HuH-7 (cell line): ENCODE data around the gene ATP5MC3.

Source experiments
- DNase-seq: peaks from one replicate; pipeline ENCODE4 v3.0.0; 2011; ENCODE audit warnings: low spot score

ATP5MC3 gene

DNA sequence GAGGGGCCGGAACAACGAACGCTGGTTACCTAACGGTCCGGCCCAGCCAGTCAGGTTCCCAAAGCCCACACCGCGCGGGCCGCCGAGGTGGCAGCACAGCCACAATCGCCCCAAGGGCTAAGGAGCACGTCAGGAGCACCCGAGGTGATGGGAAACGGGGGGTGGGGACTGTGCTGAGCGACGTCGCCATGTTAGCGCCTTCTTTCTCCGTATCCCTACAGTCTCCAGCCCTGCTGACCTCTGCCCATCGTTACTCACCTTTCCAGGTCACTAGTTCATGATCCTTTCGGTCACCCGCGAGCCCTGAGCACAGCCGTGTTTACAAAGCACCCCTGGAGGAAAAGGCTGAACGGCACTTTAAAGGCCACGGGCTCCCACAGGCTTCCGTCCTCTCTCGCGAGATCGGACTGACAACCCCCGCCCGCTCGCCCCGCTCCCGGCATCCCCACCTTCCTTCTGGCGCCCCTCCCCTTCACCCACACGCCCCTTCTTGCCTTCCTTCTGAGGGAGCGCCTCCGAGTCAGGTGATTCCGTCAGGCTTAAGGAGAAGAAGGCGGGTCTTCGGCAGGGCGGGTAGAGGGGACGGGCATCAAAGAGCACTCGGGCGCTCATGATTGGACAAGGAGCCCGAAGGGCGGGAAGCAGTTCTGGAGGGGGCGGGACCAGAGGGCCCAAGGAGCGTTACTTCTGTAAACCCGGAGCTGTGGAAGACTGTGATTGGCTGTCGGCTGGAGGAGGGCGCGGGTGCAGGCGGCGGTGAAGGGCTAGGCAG, 13.5 kb downstream of the ATP5MC3 start, which contains the start of gene ATF2:
Gene ATF2, minus strand, starts transcription at position 412 of the 772 bp plus-strand sequence. CDS start 31,760 bp downstream, outside the sequence.
- peak; percentile 82 for DNase-seq

DNA sequence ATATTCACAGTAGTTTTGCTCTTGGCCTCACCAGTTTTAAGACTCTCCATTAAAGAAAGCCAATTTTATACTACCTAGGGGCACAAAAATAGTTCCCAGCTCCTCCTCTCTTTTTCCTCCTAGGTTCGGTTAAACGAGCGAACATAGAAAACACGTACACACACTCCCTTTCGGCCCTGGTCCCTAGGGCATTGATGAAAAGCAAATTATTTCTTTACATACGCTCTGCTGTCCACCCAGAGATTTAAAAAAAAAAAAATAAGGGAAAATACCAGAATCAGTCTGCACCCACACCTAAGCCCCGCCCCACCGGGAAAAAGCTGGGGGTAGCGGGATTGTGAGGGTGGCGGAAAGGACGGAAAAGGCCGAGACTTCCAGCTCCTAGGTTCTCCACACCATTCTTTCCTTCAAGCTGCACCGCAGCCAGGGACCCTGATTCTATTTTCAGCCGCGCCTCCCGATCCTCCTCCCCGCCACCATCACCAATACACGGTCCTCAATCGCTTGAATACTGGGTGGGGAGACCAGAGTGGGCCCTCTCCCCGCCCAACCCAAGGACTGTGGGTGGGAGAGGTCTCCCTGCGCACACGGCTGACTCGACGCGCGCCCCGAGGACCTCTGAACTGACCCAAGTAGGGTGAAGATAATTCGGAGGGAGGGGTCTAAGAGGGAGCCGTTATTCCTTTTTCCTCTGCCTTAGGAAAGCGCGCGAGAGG, 14.3 kb downstream of the ATP5MC3 start:
- peak; percentile 15 for DNase-seq

DNA sequence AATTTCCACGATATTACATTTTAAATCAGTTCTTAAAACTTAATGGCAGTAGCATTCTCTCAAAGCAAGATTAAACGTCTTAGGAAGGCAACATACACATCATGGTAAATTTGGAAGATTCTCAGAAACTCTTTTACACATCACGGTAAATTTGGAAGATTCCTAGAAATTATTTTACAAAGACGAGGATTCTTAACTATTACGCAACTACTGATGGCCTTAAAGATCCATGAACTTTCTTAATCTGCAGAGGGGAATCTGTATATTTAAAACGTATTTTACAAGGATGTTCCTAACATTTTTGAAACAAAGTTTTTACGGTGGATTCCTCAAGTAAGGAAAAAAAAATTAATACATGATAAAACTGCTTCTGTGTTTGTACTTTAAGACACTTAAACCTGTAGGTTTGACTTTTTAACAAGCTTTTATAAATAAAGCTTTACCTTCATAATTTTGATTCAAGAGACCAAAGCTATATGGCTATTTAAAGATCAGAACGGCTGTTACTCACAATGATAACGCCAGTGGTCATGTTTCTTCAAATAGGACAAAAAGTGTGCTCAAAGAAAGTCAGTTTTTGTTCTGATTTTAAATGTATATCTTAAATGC, 15.2 kb downstream of the ATP5MC3 start:
- no peak for DNase-seq

DNA sequence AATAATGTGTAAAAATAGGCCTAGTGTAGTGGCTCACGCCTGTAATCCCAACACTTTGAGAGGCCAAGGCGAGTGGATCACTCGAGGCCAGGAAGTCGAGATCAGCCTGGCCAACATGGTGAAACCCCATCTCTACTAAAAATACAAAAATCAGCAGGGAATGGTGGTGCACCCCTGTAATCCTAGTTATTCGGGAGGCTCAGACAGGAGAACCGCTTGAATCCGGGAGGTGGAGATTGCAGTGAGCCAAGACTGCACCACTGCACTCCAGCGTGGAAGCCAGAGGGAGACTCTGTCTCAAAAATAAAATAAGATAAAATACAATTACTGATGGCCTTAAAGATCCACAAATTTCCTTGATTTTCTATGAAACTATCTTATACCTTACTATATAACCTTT, 17.3 kb downstream of the ATP5MC3 start:
- DNase-seq: no peak

GRCh38 chr2:175158894-175159293, 22.6 kb downstream of the ATP5MC3 start:
- DNase-seq: no peak

- no peak for DNase-seq
Observed at GRCh38 chr2:175156534-175156933, 25.0 kb downstream of the ATP5MC3 start.

GRCh38 chr2:175154661-175155082, 26.8 kb downstream of the ATP5MC3 start:
- no peak for DNase-seq

DNA sequence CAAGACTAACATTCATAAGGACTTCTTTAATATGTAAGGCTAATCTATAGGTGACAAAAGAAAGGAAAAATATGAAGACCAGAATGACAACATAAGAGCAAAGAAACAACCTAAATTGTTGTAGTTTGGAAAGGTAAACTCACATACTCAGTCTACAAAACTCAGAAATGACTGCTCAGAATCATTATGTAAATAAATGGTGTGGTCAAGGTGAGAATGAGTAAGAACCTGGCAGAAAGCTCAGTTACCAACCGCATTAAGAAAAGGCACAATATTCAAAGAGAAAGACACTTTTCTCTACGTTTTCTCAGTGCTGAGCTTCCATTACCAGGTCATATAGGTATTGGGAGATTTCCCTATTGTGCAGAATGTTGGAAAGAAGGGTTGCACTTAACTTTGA, 29.3 kb downstream of the ATP5MC3 start:
- DNase-seq: no peak

- no peak for DNase-seq
Observed at GRCh38 chr2:175151791-175152190, 29.7 kb downstream of the ATP5MC3 start.

DNA sequence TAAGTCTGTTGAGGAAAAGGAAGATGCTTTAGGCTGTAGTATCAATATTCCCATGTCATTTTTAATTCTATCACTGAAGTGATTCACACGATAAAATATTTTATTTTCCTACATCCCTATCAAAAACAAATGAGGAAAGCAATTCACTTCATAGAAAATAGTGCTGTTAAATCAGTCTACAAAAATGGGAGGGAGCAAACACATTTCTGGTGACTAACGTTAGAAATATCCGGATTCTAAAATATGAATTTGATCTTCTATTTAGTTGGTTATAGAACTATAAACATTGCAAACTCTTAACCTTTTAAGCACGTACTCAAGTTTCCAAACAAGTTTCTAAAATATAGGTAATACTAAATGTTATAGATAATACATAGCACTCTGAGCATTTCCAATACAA, 34.3 kb downstream of the ATP5MC3 start:
- DNase-seq: no peak

GRCh38 chr2:175143678-175144077, 37.8 kb downstream of the ATP5MC3 start:
- DNase-seq: no peak

GRCh38 chr2:175143191-175143590, 38.3 kb downstream of the ATP5MC3 start:
- DNase-seq: no peak

DNA sequence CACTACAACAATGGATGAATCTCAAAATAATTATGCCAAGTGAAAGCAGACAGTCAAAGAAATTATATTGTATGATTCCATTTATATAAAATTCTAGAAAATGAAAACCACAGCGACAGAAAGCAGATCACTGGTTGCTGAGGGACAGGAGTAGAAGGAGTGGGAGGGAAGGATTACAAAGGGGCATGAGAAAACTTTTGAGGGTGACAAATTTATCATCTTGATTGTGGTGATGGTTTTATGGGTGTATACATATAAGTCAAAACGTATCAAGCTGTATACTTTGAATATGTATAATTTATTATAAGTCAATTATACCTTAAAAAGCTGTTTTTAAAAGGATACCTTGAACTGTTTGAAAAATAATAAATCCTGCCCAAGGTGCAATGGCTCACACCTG, 41.2 kb downstream of the ATP5MC3 start:
- DNase-seq: no peak

- no peak for DNase-seq
Observed at GRCh38 chr2:175137793-175138192, 43.7 kb downstream of the ATP5MC3 start.

DNA sequence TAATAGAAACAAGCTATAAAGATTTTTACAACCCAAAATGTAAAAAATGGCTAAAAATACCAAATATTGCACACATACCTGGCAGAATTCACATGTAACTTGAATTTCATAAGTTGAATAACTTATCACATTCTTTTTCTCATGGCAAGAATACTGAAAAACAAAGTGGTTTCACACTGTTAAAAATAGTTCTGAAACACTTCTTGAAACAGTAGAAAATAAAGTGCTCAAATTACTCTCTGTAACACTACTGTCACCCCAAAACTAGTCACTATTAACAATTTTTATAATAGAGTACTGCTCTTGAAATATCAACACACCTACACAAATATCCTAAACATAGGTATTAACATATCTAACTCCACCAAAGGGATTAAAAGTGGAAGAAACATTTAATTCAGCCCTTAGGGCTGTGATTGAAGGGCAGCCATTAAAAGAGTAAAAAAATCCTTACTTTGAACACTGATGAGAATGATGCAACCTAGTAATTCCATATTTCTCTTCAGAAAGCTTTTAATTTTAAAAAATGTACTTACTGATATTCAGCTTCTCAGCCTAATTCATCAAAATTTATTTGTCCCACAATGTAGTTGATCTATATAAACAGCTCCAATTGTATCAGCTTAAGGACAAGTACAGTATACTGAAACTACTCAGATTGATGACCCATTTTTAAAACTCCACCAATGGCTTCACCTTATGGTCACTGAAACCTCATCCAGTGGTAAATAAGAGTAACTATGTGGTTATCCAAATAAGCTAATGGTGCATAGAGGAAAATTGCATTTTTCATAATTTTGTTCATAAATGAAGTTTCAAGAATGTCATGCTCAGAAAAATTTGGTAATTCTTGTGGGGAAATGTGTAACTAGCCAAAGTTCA, 44.9 kb downstream of the ATP5MC3 start:
- DNase-seq: no peak

DNA sequence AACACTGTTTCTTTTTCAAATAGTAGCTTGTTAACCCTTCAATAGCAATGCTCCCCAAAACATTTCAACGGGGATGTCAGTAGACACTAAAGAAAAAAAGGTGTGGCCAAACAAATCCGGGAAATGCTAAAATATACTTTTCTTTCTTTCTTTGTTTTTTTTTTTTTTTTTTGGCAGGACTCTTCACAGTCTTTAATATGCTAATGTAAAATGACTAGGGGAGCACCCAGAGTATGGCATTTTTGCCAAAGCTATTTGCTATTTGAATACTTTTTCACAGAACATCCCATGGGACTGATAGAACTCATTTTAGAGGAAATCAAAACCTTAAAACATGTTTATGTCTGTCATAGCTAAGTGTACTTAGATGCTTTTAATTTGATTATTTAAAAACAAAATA, 45.6 kb downstream of the ATP5MC3 start:
- DNase-seq: no peak

DNA sequence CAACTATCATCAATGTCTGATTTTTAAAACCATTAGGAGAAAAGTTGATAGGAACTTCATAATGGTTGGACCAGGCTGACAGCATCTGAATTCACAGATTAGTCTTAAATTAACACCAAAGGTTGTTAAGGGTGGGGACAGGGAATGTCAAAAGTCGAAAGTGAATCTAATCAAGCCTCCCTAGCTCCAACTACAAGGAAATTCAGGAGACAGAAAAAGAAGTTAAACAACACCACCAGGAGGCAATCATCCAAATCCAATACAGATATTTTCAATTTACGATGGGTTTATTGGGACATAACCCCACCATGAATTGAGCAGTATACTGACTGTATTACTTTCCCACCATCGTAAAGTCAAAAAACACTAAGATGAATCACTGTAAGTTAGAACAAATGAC, 46.3 kb downstream of the ATP5MC3 start:
- no peak for DNase-seq

DNA sequence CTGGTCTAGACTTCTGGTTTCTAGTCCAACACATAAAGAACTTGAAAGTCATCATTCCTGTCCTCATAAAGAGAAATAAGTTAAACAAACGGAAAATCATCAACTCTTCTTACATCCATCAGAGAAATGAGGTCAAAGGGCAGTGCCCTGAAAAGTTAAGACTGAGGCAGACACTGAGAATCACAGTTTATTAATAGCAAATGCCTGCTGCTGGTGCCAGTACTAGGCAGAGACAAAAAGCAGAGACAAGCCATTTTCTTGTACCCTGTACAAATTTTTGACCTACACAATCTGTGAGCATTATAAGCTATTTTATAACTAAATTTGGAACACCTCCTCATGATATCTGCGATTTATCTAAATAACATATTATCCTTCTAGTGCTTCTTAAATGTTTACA, 50.3 kb downstream of the ATP5MC3 start:
- DNase-seq: no peak

- no peak for DNase-seq
Observed at GRCh38 chr2:175126661-175127060, 54.8 kb downstream of the ATP5MC3 start.
